Vagina (tissue), 2 donors: ENCODE measurements around the gene GABBR2. TPM values are rescaled to one million over a fixed set of nuclear protein-coding genes. Genes with fewer than 3 reads are reported as not detected.

Experiments
- DNase-seq, 2 donors: peaks; one replicate each; pipeline ENCODE4 v3.0.0-alpha.2; 2017; ENCODE audit errors: extremely low spot score in 2 of 2
- H3K27ac ChIP-seq: fragments of 200-600 bp; sonication (generic); one replicate; pipeline ENCODE4 v1.5.1; 2019
- H3K27me3 ChIP-seq: fragments of 200-600 bp; sonication (generic); one replicate; pipeline ENCODE4 v1.5.1; 2019
- H3K36me3 ChIP-seq, 2 donors: fragments of 200-600 bp; sonication (generic); one replicate each; pipeline ENCODE4 v1.5.1; 2017 to 2019
- H3K4me1 ChIP-seq: fragments of 200-600 bp; sonication (generic); one replicate; pipeline ENCODE4 v1.5.1; 2019
- H3K4me3 ChIP-seq, 2 donors: fragments of 200-600 bp; sonication (generic); 1 replicate in 1 of 2; 2 replicates in 1 of 2; pipeline ENCODE4 v1.5.1; 2016 to 2019
- H3K9me3 ChIP-seq: fragments of 200-600 bp; sonication (generic); one replicate; pipeline ENCODE4 v1.5.1; 2019
- POLR2A ChIP-seq, 2 donors: fragments of 450-650 bp; IDR thresholded peaks; one replicate each; pipeline ENCODE4 v1.6.1; 2017; ENCODE audit warnings: antibody characterized with exemption in 2 of 2, mild to moderate bottlenecking in 2 of 2, moderate library complexity in 2 of 2
- POLR2AphosphoS5 ChIP-seq, 2 donors: sonication (generic); formaldehyde crosslinking; IDR thresholded peaks; one replicate each; pipeline ENCODE4 v1.9.0; 2017; ENCODE audit warnings: antibody characterized with exemption in 2 of 2, mild to moderate bottlenecking in 2 of 2, low read depth in 1 of 2; ENCODE audit not compliant: insufficient read depth in 1 of 2
- intact Hi-C: fragments of 100-400 bp; cut with DNase I; formaldehyde crosslinking; loops from one replicate; pipeline ENCODE4 v1.15.1; 2023
- total RNA-seq: library from RNA; depleted of rRNA; stranded (reverse); fragments of >200 nt; gene quantifications from one replicate; pipeline ENCODE4 v1.2.3, GENCODE V29; 2016
- TF ChIP-seq, protein P1 (sequence below), 3 experiments: fragments of 450-650 bp in 2 of 3; fragments of 200-600 bp in 1 of 3; sonication (generic) in 1 of 3; IDR thresholded peaks; one replicate each; pipeline ENCODE4 v1.5.1; 2017 to 2019; ENCODE audit warnings: antibody characterized with exemption in 3 of 3, mild to moderate bottlenecking in 2 of 3, moderate library complexity in 2 of 3

The GABBR2 gene
- total RNA-seq, 1 donor from 2014 or later = not detected

GRCh38 chr9:98442114-98442513 is 266.6 kb downstream of the GABBR2 start:
- no peaks in the 10 kb centered on the region for H3K9me3 ChIP-seq
- peak in 1 of 2 donors; percentile 28 for DNase-seq
- H3K27ac ChIP-seq = no peak overlapping the region
- no peak overlapping the region for H3K4me3 ChIP-seq
- TF ChIP-seq, protein P1, sequence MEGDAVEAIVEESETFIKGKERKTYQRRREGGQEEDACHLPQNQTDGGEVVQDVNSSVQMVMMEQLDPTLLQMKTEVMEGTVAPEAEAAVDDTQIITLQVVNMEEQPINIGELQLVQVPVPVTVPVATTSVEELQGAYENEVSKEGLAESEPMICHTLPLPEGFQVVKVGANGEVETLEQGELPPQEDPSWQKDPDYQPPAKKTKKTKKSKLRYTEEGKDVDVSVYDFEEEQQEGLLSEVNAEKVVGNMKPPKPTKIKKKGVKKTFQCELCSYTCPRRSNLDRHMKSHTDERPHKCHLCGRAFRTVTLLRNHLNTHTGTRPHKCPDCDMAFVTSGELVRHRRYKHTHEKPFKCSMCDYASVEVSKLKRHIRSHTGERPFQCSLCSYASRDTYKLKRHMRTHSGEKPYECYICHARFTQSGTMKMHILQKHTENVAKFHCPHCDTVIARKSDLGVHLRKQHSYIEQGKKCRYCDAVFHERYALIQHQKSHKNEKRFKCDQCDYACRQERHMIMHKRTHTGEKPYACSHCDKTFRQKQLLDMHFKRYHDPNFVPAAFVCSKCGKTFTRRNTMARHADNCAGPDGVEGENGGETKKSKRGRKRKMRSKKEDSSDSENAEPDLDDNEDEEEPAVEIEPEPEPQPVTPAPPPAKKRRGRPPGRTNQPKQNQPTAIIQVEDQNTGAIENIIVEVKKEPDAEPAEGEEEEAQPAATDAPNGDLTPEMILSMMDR (IDR thresholded peaks at IDR 0.05) = no peak
- TF ChIP-seq POLR2A (IDR thresholded peaks at IDR 0.05) (no peak), POLR2AphosphoS5 (IDR thresholded peaks at IDR 0.05; ENCODE audit: insufficient read depth in 1 of 2, low read depth in 1 of 2) (no peak)
- intact Hi-C loops = no loop called here
- H3K4me1 ChIP-seq = no peaks in the 10 kb centered on the region
- no peaks in the 10 kb centered on the region for H3K36me3 ChIP-seq
- H3K27me3 ChIP-seq = no peaks in the 10 kb centered on the region

GRCh38 chr9:98438666-98439065 is 270.1 kb downstream of the GABBR2 start:
- Histone ChIP-seq H3K27me3 (no peaks in the 10 kb centered on the region), H3K36me3 (no peaks in the 10 kb centered on the region), H3K27ac (no peak overlapping the region), H3K4me1 (no peaks in the 10 kb centered on the region), H3K9me3 (no peaks in the 10 kb centered on the region), H3K4me3 (no peak overlapping the region)
- intact Hi-C loops = no loop called here
- TF ChIP-seq, protein P1 (IDR thresholded peaks at IDR 0.05) = no peak
- TF ChIP-seq POLR2A (IDR thresholded peaks at IDR 0.05) (no peak), POLR2AphosphoS5 (IDR thresholded peaks at IDR 0.05; ENCODE audit: insufficient read depth in 1 of 2, low read depth in 1 of 2) (no peak)
- no peak for DNase-seq

DNA sequence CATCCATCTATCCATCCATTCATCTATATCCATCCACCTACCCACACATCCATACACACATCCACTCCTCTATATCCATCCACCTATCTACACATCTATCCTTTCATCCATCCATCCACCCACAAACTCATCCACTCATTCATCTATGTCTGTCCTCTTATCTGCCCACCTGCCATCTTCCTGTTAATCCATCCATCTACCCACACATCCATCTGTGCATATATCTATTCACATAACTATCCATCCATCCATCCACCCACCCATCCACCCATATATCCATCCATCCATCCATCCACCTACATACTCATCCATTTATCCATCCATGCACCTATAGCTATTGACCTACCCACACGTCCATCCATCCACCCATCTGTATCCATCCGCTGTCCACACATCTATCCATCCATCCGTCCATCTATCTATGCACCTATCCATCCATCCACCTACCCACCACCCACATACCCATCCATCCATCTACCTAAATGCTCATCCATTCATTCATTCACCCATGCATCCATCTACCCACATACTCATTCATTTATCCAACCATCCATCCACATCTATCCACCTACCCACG is 271.2 kb downstream of the GABBR2 start:
- H3K27me3 ChIP-seq = no peaks in the 10 kb centered on the region
- no peaks in the 10 kb centered on the region for H3K4me1 ChIP-seq
- no peaks in the 10 kb centered on the region for H3K9me3 ChIP-seq
- no peak overlapping the region for H3K4me3 ChIP-seq
- DNase-seq = no peak
- no peak overlapping the region for H3K27ac ChIP-seq
- no peak for TF ChIP-seq POLR2A (IDR thresholded peaks at IDR 0.05)
- intact Hi-C loops = no loop called here
- H3K36me3 ChIP-seq = no peaks in the 10 kb centered on the region

DNA sequence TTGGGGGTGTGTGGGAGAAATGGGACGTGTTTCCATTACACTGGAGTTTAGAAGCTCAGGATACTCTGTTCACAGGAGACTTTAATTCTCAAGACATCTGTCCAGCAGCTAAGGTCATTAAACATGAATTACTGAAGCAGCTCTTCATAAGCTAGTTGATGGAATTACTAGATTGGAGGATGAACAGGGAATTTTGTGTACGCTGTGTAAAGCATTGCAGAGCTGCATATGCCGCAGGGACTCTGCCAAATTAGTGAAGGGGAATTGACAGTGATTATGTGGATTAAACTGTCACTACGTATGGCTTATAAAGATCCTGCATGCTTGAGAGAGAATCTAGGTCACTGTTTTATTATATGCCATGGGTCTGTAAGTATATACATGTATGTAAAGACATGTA is 275.8 kb downstream of the GABBR2 start:
- Histone ChIP-seq H3K27ac (no peak overlapping the region), H3K36me3 (no peaks in the 10 kb centered on the region), H3K4me1 (no peaks in the 10 kb centered on the region), H3K9me3 (no peaks in the 10 kb centered on the region), H3K4me3 (no peak overlapping the region), H3K27me3 (no peaks in the 10 kb centered on the region)
- TF ChIP-seq POLR2A (IDR thresholded peaks at IDR 0.05) (no peak), POLR2AphosphoS5 (IDR thresholded peaks at IDR 0.05; ENCODE audit: insufficient read depth in 1 of 2, low read depth in 1 of 2) (no peak)
- no peak for DNase-seq
- intact Hi-C loops = no loop called here

DNA sequence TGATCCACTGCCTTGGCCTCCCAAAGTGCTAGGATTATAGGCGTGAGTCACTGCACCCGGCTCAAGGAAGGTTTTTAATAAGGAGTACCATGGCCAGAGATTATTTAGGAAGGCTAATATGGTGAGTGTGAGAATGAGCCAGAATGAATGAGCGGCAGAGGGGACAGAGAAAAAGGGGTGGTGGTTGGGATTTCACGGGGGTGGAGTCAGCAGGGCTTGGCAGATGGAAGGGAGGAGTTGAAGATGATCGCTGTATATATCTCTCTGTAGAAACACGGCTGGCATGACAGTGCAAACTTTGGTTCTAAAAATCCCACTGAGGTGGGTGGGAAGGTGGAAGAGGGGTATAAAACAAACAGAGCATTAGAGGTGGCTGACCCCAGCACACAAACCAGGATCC is 276.6 kb downstream of the GABBR2 start:
- H3K27me3 ChIP-seq = no peaks in the 10 kb centered on the region
- no peak for TF ChIP-seq POLR2AphosphoS5 (IDR thresholded peaks at IDR 0.05; ENCODE audit: insufficient read depth in 1 of 2, low read depth in 1 of 2)
- TF ChIP-seq, protein P1 (IDR thresholded peaks at IDR 0.05) = no peak
- no peak for TF ChIP-seq POLR2A (IDR thresholded peaks at IDR 0.05)
- no peaks in the 10 kb centered on the region for H3K4me1 ChIP-seq
- no peak overlapping the region for H3K27ac ChIP-seq
- H3K4me3 ChIP-seq = no peak overlapping the region
- intact Hi-C loops = no loop called here
- no peaks in the 10 kb centered on the region for H3K9me3 ChIP-seq
- H3K36me3 ChIP-seq = no peaks in the 10 kb centered on the region
- no peak for DNase-seq

DNA sequence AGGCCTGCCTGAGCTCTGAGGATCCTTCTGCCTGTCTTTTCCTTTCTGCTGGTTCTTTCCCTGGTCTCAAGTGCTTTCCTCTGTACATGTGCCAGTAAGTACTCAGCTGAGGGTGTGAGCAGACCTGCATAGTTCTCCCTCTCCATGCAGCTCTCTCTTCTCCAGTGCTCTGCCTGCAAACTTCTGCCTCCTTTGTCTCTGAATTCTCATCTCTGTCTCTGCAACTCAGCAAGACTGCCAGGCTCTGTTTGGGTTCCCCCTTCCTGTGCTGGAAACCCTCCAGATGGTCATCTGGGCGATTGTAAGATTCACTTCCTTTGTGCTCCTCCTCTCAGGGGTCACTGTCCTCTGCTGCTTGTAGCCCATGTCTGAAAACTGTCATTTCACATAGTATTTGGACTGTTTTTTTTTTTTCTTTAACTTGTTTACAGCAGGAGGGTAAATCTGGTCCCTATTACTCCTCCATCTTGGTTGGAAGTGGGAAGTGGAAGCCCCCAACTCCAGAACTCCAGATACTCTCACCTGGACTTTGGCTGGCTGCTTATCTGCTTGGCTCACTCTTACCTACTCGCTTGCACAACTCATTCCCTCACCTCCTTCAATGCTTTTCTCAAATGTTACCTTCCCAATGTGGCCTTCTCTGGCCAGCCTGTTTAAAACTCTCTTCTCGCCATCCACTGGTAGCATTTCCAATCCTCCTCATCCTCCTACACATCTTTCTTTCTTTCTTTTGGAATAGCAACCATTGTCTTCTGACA is 278.0 kb downstream of the GABBR2 start:
- no peaks in the 10 kb centered on the region for H3K36me3 ChIP-seq
- TF ChIP-seq POLR2A (IDR thresholded peaks at IDR 0.05) (no peak), POLR2AphosphoS5 (IDR thresholded peaks at IDR 0.05; ENCODE audit: insufficient read depth in 1 of 2, low read depth in 1 of 2) (no peak)
- TF ChIP-seq, protein P1 (IDR thresholded peaks at IDR 0.05) = no peak
- no peaks in the 10 kb centered on the region for H3K9me3 ChIP-seq
- no peak overlapping the region for H3K27ac ChIP-seq
- no peaks in the 10 kb centered on the region for H3K27me3 ChIP-seq
- no peak for DNase-seq
- intact Hi-C loops = no loop called here
- H3K4me1 ChIP-seq = no peaks in the 10 kb centered on the region
- no peak overlapping the region for H3K4me3 ChIP-seq
